Lower leg skin (tissue), 4 donors: ENCODE data around the gene AUTS2. TPM values are rescaled to one million over a fixed set of nuclear protein-coding genes. Genes with fewer than 3 reads are reported as not detected.

Source experiments
- DNase-seq, 2 donors: peaks; one replicate each; pipeline ENCODE4 v3.0.0-alpha.2; 2019; ENCODE audit warnings: low spot score in 2 of 2
- H3K4me3 ChIP-seq: fragments of 200-600 bp; sonication (generic); 2 replicates; pipeline ENCODE4 v1.5.1; 2017; ENCODE audit warnings: mild to moderate bottlenecking, low read depth; ENCODE audit not compliant: poor library complexity, severe bottlenecking
- POLR2A ChIP-seq, 2 donors: fragments of 450-650 bp; IDR thresholded peaks; one replicate each; pipeline ENCODE4 v1.6.1; 2016 to 2017; ENCODE audit warnings: antibody characterized with exemption in 2 of 2, mild to moderate bottlenecking in 1 of 2, moderate library complexity in 1 of 2
- WGBS, 2 donors: methylation state at CpG; one replicate each; pipeline ENCODE4 v1.1.5; 2018; 5-methylcytosine and 5-hydroxymethylcytosine counted together
- intact Hi-C: fragments of 100-400 bp; cut with DNase I; formaldehyde crosslinking; loops from one replicate; pipeline ENCODE4 v1.15.0; 2023; ENCODE audit warnings: low total_unique reads
- total RNA-seq, 4 donors: library from RNA; depleted of rRNA; stranded (reverse); fragments of >200 nt; gene quantifications; one replicate each; pipeline ENCODE4 v1.1.0, GENCODE V29; 2016
- TF ChIP-seq, protein P1 (sequence below), 3 donors: fragments of 450-650 bp; IDR thresholded peaks; one replicate each; pipeline ENCODE4 v1.5.1; 2016; ENCODE audit warnings: antibody characterized with exemption in 3 of 3, mild to moderate bottlenecking in 3 of 3, moderate library complexity in 2 of 3

AUTS2 gene
- total RNA-seq, 4 donors from 2014 or later, result 30.8 to 41.9 (median 40.5) TPM

DNA sequence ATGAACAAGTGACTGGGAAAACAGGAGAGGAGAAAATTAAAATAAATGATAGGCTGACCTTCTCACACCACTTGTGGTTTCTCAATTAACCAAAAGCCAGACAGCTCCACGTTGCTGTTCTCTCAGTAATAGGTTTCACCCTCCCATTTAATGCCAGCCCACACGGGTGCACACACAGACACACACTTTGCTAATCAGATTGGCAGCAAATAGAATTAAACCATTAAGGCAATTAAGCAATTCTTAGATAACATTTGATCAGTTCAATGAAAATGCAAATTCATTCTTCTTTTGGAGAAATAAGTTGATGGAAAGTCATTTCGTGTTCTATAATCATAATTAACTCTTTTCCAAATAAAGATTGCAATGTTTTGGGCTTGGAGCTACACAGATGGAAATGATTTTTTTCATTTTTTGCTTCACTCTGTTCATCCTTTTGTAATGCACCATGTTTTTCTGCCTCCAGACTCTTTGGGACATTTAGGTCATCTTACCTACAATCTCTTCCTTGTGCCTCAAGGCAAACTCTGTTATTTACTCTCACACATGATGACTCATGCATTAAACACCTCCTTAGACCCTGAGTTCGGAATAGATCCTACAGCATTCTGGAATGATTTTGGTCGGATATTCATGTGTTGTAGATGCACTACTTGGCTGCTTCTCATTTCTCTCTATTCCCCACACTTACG, 700.7 kb downstream of the AUTS2 start:
- TF ChIP-seq, protein P1, sequence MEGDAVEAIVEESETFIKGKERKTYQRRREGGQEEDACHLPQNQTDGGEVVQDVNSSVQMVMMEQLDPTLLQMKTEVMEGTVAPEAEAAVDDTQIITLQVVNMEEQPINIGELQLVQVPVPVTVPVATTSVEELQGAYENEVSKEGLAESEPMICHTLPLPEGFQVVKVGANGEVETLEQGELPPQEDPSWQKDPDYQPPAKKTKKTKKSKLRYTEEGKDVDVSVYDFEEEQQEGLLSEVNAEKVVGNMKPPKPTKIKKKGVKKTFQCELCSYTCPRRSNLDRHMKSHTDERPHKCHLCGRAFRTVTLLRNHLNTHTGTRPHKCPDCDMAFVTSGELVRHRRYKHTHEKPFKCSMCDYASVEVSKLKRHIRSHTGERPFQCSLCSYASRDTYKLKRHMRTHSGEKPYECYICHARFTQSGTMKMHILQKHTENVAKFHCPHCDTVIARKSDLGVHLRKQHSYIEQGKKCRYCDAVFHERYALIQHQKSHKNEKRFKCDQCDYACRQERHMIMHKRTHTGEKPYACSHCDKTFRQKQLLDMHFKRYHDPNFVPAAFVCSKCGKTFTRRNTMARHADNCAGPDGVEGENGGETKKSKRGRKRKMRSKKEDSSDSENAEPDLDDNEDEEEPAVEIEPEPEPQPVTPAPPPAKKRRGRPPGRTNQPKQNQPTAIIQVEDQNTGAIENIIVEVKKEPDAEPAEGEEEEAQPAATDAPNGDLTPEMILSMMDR (IDR thresholded peaks at IDR 0.05), result no peak
- TF ChIP-seq POLR2A (IDR thresholded peaks at IDR 0.05), result no peak
- intact Hi-C loops, result no loop called here
- DNase-seq, result no peak
- WGBS, 2 donors, result 57 to 67% methylated on average over 6 of the region's 6 CpGs
- no peak overlapping the region for H3K4me3 ChIP-seq

DNA sequence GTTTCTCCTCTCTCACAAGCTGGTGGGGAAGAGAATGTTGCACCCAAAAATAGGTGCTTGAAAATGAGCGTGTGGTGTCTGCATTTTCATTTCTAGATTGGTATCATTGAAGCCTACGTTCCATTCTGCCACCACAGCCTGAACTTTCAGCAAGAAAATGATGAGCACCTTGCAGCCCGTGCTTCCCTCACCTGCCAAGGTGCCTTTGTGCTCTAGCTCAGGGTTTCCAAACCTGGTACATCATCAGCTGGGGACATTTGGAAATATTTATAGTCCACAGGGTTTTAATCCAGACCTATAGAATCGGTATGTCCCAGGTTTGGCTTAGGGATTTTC, 701.2 kb downstream of the AUTS2 start:
- H3K4me3 ChIP-seq, result no peak overlapping the region
- TF ChIP-seq POLR2A (IDR thresholded peaks at IDR 0.05), result no peak
- TF ChIP-seq, protein P1 (IDR thresholded peaks at IDR 0.05), result no peak
- no peak for DNase-seq
- WGBS, 2 donors, result 69 to 72% methylated on average over 4 of the region's 4 CpGs
- intact Hi-C loops, result no loop called here

DNA sequence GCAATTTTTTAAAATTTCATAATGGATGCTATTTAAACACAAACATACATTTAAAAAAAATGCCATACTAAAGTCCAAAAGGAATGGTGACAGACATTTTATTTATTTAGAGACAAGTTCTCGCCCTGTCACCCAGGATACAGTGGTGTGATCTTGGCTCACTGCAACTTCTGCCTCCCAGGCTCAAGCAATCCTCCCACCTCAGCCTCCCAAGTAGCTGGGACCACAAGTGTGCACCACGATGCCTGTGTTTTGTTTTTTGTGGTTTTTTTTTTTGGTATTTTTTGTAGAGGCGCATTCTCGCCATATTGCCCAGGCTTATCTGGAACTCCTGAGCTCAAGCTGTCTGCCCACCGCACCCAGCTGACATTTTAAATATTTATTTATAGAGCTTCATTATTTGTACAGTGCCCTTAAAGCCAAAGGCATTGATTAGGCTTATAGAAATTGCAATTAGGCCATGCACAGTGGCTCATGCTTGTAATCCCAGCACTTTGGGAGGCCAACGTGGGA, 703.5 kb downstream of the AUTS2 start:
- no peak for DNase-seq
- WGBS, 2 donors, result 90 to 91% methylated on average over 6 of the region's 6 CpGs
- H3K4me3 ChIP-seq, result no peak overlapping the region
- intact Hi-C loops, result no loop called here
- TF ChIP-seq POLR2A (IDR thresholded peaks at IDR 0.05), result no peak
- TF ChIP-seq, protein P1 (IDR thresholded peaks at IDR 0.05), result no peak

DNA sequence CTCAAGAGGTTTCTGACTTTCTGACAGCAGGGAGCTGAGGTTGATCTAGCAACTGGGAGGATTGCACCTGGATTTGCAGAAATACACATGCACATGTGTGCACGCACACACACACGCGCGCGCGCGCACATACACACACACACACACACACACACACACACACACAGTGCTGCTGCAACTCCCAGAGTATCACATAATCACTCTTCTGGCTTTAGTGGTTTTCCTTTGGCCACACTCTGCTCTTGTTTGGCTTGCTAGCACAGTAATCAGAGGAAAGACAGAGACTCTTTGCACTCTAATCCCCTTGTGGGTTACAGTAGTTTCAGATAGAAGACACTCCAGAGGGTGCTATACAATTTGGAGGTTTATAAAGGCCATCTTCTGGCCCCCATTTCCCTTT, 705.0 kb downstream of the AUTS2 start:
- DNase-seq, result no peak
- WGBS, 2 donors, result 97 to 98% methylated on average over 7 of the region's 7 CpGs
- intact Hi-C loops, result no loop called here
- no peak overlapping the region for H3K4me3 ChIP-seq
- TF ChIP-seq, protein P1 (IDR thresholded peaks at IDR 0.05), result no peak
- no peak for TF ChIP-seq POLR2A (IDR thresholded peaks at IDR 0.05)

DNA sequence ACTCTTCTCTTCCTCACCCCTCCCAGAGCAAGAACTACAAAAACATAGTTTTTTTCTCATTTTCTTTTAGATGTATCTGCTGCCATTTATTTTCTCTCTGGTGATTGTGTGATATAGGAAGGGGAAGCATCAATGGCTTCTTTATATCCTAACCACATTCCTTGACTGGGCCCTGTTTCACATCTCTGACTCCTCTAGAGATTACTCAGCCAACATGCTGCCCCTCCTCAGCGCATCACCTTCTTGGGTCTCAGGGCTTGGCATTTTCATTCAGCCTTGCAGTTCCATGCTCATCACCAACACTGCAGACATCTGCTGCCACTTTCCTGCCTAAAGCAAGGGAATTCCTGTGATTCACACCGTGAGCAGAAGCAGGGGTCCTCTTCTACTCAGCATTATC, 705.5 kb downstream of the AUTS2 start:
- 91 to 97% methylated on average over 2 of the region's 2 CpGs for WGBS, 2 donors
- no peak for TF ChIP-seq POLR2A (IDR thresholded peaks at IDR 0.05)
- TF ChIP-seq, protein P1 (IDR thresholded peaks at IDR 0.05), result no peak
- H3K4me3 ChIP-seq, result no peak overlapping the region
- DNase-seq, result no peak
- intact Hi-C loops, result no loop called here

DNA sequence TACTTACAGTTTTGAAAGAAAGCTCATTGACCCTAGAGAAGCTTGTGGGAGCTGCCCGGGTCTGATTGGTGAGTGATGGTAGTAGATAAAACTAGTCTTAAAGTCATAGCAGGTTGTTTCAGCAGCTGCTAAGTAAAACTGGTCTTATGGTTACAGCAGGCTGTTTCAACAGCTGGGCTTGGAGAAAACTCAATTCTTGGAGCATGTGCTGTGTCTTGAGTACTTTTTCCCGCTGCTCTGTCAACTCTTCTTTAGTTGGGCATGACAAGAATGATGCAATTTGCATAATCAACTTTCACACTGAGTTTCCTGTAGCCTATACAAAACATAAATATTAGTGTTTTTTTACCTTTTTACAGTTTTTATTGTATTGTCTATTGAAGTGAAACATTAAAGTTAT, 707.9 kb downstream of the AUTS2 start:
- intact Hi-C loops, result no loop called here
- no peak overlapping the region for H3K4me3 ChIP-seq
- DNase-seq, result no peak
- WGBS, 2 donors, result 93 to 95% methylated on average over 2 of the region's 2 CpGs
- TF ChIP-seq, protein P1 (IDR thresholded peaks at IDR 0.05), result no peak
- TF ChIP-seq POLR2A (IDR thresholded peaks at IDR 0.05), result no peak
